GM18951 (cell line): ENCODE data around the gene IRGC.
"Not testable (repeated sequence)": the region's sequence is repeated elsewhere in the genome, so short reads cannot be mapped to it uniquely, and the experiment has no call there.

ENCODE experiments used
- POLR2A ChIP-seq: IDR thresholded peaks from 4 replicates; pipeline ENCODE4 v1.6.1; 2011; ENCODE audit warnings: mild to moderate bottlenecking; ENCODE audit not compliant: insufficient read length, insufficient read depth; ENCODE audit errors: extremely low read depth
- in situ Hi-C: fragments of 300-500 bp; cut with MboI; formaldehyde crosslinking; loops from one replicate; pipeline ENCODE4 v1.12.0; 2022; ENCODE audit warnings: low sequenced_read_pairs, mixed read lengths, inconsistent platforms; ENCODE audit not compliant: unreplicated experiment

IRGC gene

GRCh38 chr19:43715776-43716175 lies at the start of gene IRGC:
TSS of gene IRGC (plus strand) at chr19:43716076. CDS start at chr19:43718559, 2,483 bp downstream.
- in situ Hi-C loops = no loop called here

GRCh38 chr19:43667126-43667875 lies 48.6 kb upstream of the IRGC start:
- TF ChIP-seq POLR2A = no peak
- in situ Hi-C loops = no loop called here

More at GRCh38 chr19:43715776-43716175, at the start of gene IRGC:
- no peak for TF ChIP-seq POLR2A

GRCh38 chr19:43667876-43668405 lies 47.9 kb upstream of the IRGC start:
- in situ Hi-C loops = no loop called here
- TF ChIP-seq POLR2A = no peak

- TF ChIP-seq POLR2A = peak; percentile 61
- in situ Hi-C loops = no loop called here
These were observed 47.3 kb upstream of the IRGC start for GRCh38 chr19:43668406-43669109.

- TF ChIP-seq POLR2A = no peak
- in situ Hi-C loops = no loop called here
These were observed 43.7 kb upstream of the IRGC start for GRCh38 chr19:43672061-43672679.

- in situ Hi-C loops = no loop called here
- no peak for TF ChIP-seq POLR2A
These were observed 42.2 kb upstream of the IRGC start for GRCh38 chr19:43673637-43674036.

GRCh38 chr19:43674183-43674582 lies 41.7 kb upstream of the IRGC start:
- in situ Hi-C loops = no loop called here
- no peak for TF ChIP-seq POLR2A

- TF ChIP-seq POLR2A = no peak
- in situ Hi-C loops = no loop called here
These were observed 41.3 kb upstream of the IRGC start for GRCh38 chr19:43674596-43674995.

GRCh38 chr19:43675269-43675879 lies 40.5 kb upstream of the IRGC start:
- in situ Hi-C loops = no loop called here
- TF ChIP-seq POLR2A = no peak

- in situ Hi-C loops = no loop called here
- no peak for TF ChIP-seq POLR2A
These were observed 40.0 kb upstream of the IRGC start for GRCh38 chr19:43675906-43676305.

- TF ChIP-seq POLR2A = no peak
- in situ Hi-C loops = no loop called here
These were observed 37.2 kb upstream of the IRGC start for GRCh38 chr19:43678512-43679261.

GRCh38 chr19:43681821-43682220 lies 34.1 kb upstream of the IRGC start:
- in situ Hi-C loops = no loop called here
- TF ChIP-seq POLR2A = no peak

GRCh38 chr19:43682269-43682668 lies 33.6 kb upstream of the IRGC start:
- in situ Hi-C loops = not testable (repeated sequence)
